Fibroblast of peridontal ligament (primary cell): ENCODE data around the gene MED26.

Experiments used
- DNase-seq: peaks from one replicate; pipeline ENCODE4 v3.0.0-alpha.2; 2010; ENCODE audit errors: extremely low read depth

The MED26 gene

GRCh38 chr19:16540948-16541347 lies 87.1 kb downstream of the MED26 start:
- no peak for DNase-seq

GRCh38 chr19:16537111-16537510 lies 90.9 kb downstream of the MED26 start:
- no peak for DNase-seq

GRCh38 chr19:16536130-16536529 lies 91.9 kb downstream of the MED26 start:
- DNase-seq: no peak

- no peak for DNase-seq
These were observed 92.6 kb downstream of the MED26 start for GRCh38 chr19:16535381-16535780.

GRCh38 chr19:16532440-16533234 lies 95.4 kb downstream of the MED26 start:
- no peak for DNase-seq

- no peak for DNase-seq
These were observed 96.7 kb downstream of the MED26 start for GRCh38 chr19:16531380-16531669.

- DNase-seq: no peak
These were observed 97.2 kb downstream of the MED26 start for GRCh38 chr19:16530540-16531379.

GRCh38 chr19:16529466-16530144 lies 98.4 kb downstream of the MED26 start:
- DNase-seq: no peak

GRCh38 chr19:16527971-16528521 lies 100.0 kb downstream of the MED26 start:
- no peak for DNase-seq

GRCh38 chr19:16527334-16527935 lies 100.6 kb downstream of the MED26 start:
- DNase-seq: no peak

GRCh38 chr19:16525751-16526481 lies 102.1 kb downstream of the MED26 start:
- DNase-seq: no peak

GRCh38 chr19:16524991-16525734 lies 102.8 kb downstream of the MED26 start:
- DNase-seq: no peak
